ENCODE measurements around the gene VIT. TPM values are rescaled to one million over a fixed set of nuclear protein-coding genes. Genes with fewer than 3 reads are reported as not detected.

The VIT gene
- total and polyA plus RNA-seq, 2 experiments from 2014 or later, result not detected

- no peak for TF ChIP-seq STAT1 (IDR thresholded peaks at IDR 0.05; ENCODE audit: unreplicated experiment)
- no peak for TF ChIP-seq EZH2phosphoT487 (IDR thresholded peaks at IDR 0.05; ENCODE audit: unreplicated experiment)
- TF ChIP-seq POLR2AphosphoS5 (IDR thresholded peaks at IDR 0.05; ENCODE audit: low read depth), result no peak
- TF ChIP-seq ETS1 (IDR thresholded peaks at IDR 0.05), result no peak
- TF ChIP-seq ZNF331 (CRISPR knock-in tag; IDR thresholded peaks at IDR 0.05; ENCODE audit: low read depth), result no peak
- no peak for TF ChIP-seq ZNF114 (CRISPR knock-in tag; IDR thresholded peaks at IDR 0.05)
- TF ChIP-seq REST (IDR thresholded peaks at IDR 0.05; ENCODE audit: unreplicated experiment), result no peak
- no peak for TF ChIP-seq EZH2 (IDR thresholded peaks at IDR 0.05; ENCODE audit: low read depth, unreplicated experiment)
- TF ChIP-seq NANOG (IDR thresholded peaks at IDR 0.05; ENCODE audit: borderline replicate concordance), result no peak
- no peak for TF ChIP-seq JUNB (IDR thresholded peaks at IDR 0.05; ENCODE audit: unreplicated experiment)
- TF ChIP-seq CREB1 (CRISPR knock-in tag; IDR thresholded peaks at IDR 0.05; ENCODE audit: low read depth), result no peak
- TF ChIP-seq ZNF462 (CRISPR knock-in tag; IDR thresholded peaks at IDR 0.05), result no peak
- TF ChIP-seq, protein P1, sequence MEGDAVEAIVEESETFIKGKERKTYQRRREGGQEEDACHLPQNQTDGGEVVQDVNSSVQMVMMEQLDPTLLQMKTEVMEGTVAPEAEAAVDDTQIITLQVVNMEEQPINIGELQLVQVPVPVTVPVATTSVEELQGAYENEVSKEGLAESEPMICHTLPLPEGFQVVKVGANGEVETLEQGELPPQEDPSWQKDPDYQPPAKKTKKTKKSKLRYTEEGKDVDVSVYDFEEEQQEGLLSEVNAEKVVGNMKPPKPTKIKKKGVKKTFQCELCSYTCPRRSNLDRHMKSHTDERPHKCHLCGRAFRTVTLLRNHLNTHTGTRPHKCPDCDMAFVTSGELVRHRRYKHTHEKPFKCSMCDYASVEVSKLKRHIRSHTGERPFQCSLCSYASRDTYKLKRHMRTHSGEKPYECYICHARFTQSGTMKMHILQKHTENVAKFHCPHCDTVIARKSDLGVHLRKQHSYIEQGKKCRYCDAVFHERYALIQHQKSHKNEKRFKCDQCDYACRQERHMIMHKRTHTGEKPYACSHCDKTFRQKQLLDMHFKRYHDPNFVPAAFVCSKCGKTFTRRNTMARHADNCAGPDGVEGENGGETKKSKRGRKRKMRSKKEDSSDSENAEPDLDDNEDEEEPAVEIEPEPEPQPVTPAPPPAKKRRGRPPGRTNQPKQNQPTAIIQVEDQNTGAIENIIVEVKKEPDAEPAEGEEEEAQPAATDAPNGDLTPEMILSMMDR (conservative IDR thresholded peaks at IDR 0.05; ENCODE audit: low read depth in 2 of 2), result no peak
Observed at GRCh38 chr2:36802952-36803351, 106.4 kb downstream of the VIT start.

More at GRCh38 chr2:36802952-36803351, 106.4 kb downstream of the VIT start:
- no peak for ATAC-seq
- Histone ChIP-seq H3K4me3 (no peak overlapping the region), H3K27ac (ENCODE audit: low read depth) (no peak overlapping the region), H3K79me2 (replicated peaks; ENCODE audit: insufficient read depth) (no peaks in the 10 kb centered on the region), H3F3A (replicated peaks; ENCODE audit: low read depth) (no peaks in the 10 kb centered on the region), H3K4me1 (ENCODE audit: insufficient read depth) (peaks cover 1% of the 10 kb centered on the region; the same call in 1 of the 2 replicates), H4K20me1 (replicated peaks; ENCODE audit: insufficient read depth) (no peaks in the 10 kb centered on the region), H3K9me2 (ENCODE audit: insufficient read depth) (no peaks in the 10 kb centered on the region), H2AFZ (peak overlapping the region; percentile 14; the same call in 1 of the 2 replicates), H3K27me3 (ENCODE audit: insufficient read depth) (no peaks in the 10 kb centered on the region), H3K36me3 (ENCODE audit: insufficient read depth) (no peaks in the 10 kb centered on the region), H3K4me2 (no peak overlapping the region)
- Mint-ChIP-seq H3K27me3 (ENCODE audit: insufficient read depth, low read depth, poor library complexity) (peaks cover 13% of the 10 kb centered on the region), H3K36me3 (ENCODE audit: low read depth) (no peaks in the 10 kb centered on the region; the same call in 2 of the 3 replicates), H3K4me1 (peaks cover 4% of the 10 kb centered on the region; the same call in 2 of the 3 replicates), H3K27ac (no peak overlapping the region), H3K9me3 (peaks cover 4% of the 10 kb centered on the region; the same call in 1 of the 3 replicates), H3K4me3 (no peak overlapping the region)
- no peak for DNase-seq (ENCODE audit: low spot score)

All from GM23338 (cell line).